ENCODE data around the gene C1orf94. TPM values are rescaled to one million over a fixed set of nuclear protein-coding genes. Genes with fewer than 3 reads are reported as not detected.

Gene C1orf94
- total and polyA plus RNA-seq, 2 of the 4 experiments (the other 2 are of a cell fraction) = not detected

DNA sequence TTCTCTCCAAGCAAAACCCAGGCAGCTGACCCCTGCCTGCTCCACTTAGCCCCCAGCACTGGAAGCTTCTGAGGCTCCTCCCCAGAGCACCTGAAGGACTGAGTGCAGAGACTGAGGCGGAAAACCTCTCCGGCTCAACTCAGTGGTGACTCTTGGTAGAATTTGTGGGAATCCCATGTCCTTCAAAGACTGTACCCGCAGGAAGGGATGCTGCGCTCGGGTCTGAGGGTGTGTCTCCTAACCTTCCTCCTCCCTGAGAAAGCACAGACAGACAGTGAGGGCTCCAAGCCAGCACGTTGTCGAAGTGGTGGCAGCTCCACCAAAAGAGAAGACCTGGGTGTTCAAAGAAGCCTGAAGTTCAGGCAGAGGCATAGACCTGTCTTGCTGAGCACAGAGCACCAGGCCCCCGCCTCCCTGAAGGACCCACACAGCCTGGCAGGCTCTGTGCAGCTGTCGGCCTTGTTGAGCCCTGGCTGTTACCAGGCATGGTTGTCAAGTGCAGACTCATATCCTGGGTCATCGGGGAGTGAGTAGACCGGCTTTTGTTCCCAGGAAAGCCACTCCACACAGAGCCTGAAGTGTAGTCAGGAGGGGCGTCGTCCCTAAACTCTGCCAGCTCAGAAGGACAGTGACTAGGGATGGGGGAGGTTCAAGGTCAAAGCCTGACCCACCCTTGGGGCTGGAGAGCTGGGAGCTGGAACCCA is 48.4 kb upstream of the C1orf94 start:
- 89% methylated on average over 4 of the region's 13 CpGs; no CpG with 5 or more reads in 1 of the 2 experiments for WGBS, 2 experiments (ENCODE audit: extremely low coverage in 2 of 2, insufficient read length in 1 of 2)
- intact Hi-C loops (cut with micrococcal nuclease) (no loop called here), in situ Hi-C loops (cut with MboI; ENCODE audit: low sequenced_read_pairs) (no loop called here), dilution Hi-C loops (cut with HindIII; ENCODE audit: low sequenced_read_pairs, unreplicated experiment) (no loop called here)
- H3K18ac ChIP-seq (ENCODE audit: low read depth, low read length) = no peak overlapping the region
- CTCF ChIA-PET = no interaction called here
- POLR2A ChIA-PET (ENCODE audit: unreplicated experiment) = no interaction called here
- no peak overlapping the region for H2BK15ac ChIP-seq (ENCODE audit: low read depth, low read length)
- H2AK5ac ChIP-seq (ENCODE audit: low read depth, low read length) = no peak overlapping the region
- no peak overlapping the region for H3K4me3 ChIP-seq (ENCODE audit: insufficient read depth, low read depth, low read length)
- H3K9ac ChIP-seq (ENCODE audit: low read depth, low read length) = no peak overlapping the region
- no peaks in the 10 kb centered on the region for H3K79me1 ChIP-seq (ENCODE audit: low read depth in 1 of 2, low read length in 2 of 2)
- no peak overlapping the region for H4K91ac ChIP-seq (ENCODE audit: insufficient read depth, low read depth, low read length)
- no peak overlapping the region for H2AK9ac ChIP-seq (replicated peaks; ENCODE audit: low read depth, low read length, poor library complexity)
- no peak overlapping the region for H4K8ac ChIP-seq (ENCODE audit: low read depth in 2 of 2, low read length in 2 of 2)
- H3K9me3 ChIP-seq (ENCODE audit: control insufficient read depth, insufficient read depth, low read length) = peaks cover 27% of the 10 kb centered on the region
- H2AFZ ChIP-seq (replicated peaks; ENCODE audit: low read length, poor library complexity) = no peak overlapping the region
- H3K4me2 ChIP-seq (ENCODE audit: low read depth, low read length) = no peak overlapping the region
- ATAC-seq (ENCODE audit: low read depth) (no peak), DNase-seq (no peak)
- no peaks in the 10 kb centered on the region for H3K4me1 ChIP-seq (ENCODE audit: control insufficient read depth, insufficient read depth, low read length)
- H2BK20ac ChIP-seq (ENCODE audit: low read depth, low read length) = no peak overlapping the region
- no peak overlapping the region for H2BK120ac ChIP-seq (ENCODE audit: low read depth, low read length)
- H3K23ac ChIP-seq (ENCODE audit: low read depth, low read length) = no peak overlapping the region
- no peaks in the 10 kb centered on the region for H4K20me1 ChIP-seq (ENCODE audit: insufficient read depth, low read length)
- no peak overlapping the region for H3K27ac ChIP-seq (ENCODE audit: insufficient read depth, low read length)
- no peak overlapping the region for H4K5ac ChIP-seq (ENCODE audit: low read depth, low read length)
- no peaks in the 10 kb centered on the region for H3K27me3 ChIP-seq (ENCODE audit: control insufficient read depth, insufficient read depth, low read length)
- H3K56ac ChIP-seq (ENCODE audit: extremely low read depth, insufficient read depth, low read length) = no peak overlapping the region
- no peak overlapping the region for H2BK5ac ChIP-seq (ENCODE audit: low read depth, low read length, poor library complexity, severe bottlenecking)
- BruUV-seq (replicated peaks) = no TSS peak
- no peaks in the 10 kb centered on the region for H3K9me1 ChIP-seq (ENCODE audit: insufficient read depth, low read length)
- no peak for TF ChIP-seq RAD21 (IDR thresholded peaks at IDR 0.05; ENCODE audit: low read length)
- TF ChIP-seq CHD1 (IDR thresholded peaks at IDR 0.05; ENCODE audit: low read depth, low read length) = no peak
- TF ChIP-seq, protein P1, sequence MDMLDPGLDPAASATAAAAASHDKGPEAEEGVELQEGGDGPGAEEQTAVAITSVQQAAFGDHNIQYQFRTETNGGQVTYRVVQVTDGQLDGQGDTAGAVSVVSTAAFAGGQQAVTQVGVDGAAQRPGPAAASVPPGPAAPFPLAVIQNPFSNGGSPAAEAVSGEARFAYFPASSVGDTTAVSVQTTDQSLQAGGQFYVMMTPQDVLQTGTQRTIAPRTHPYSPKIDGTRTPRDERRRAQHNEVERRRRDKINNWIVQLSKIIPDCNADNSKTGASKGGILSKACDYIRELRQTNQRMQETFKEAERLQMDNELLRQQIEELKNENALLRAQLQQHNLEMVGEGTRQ (IDR thresholded peaks at IDR 0.05; ENCODE audit: low read depth, low read length) = no peak
- no peak for TF ChIP-seq MXI1 (IDR thresholded peaks at IDR 0.05; ENCODE audit: borderline replicate concordance, low read depth, low read length)
- TF ChIP-seq POLR2A (IDR thresholded peaks at IDR 0.05; ENCODE audit: low read depth, low read length) = no peak
- no peak for TF ChIP-seq CEBPB (IDR thresholded peaks at IDR 0.05; ENCODE audit: low read depth, low read length)
- no peak for TF ChIP-seq MAFK (IDR thresholded peaks at IDR 0.05; ENCODE audit: low read depth, low read length)
- no peak for TF ChIP-seq BHLHE40 (IDR thresholded peaks at IDR 0.05; ENCODE audit: low read depth, low read length)
- no peak for TF ChIP-seq NFE2L2 (IDR thresholded peaks at IDR 0.05; ENCODE audit: low read depth, low read length)
- no peak for TF ChIP-seq RCOR1 (IDR thresholded peaks at IDR 0.05; ENCODE audit: insufficient replicate concordance, low read length)
- TF ChIP-seq, protein P2, sequence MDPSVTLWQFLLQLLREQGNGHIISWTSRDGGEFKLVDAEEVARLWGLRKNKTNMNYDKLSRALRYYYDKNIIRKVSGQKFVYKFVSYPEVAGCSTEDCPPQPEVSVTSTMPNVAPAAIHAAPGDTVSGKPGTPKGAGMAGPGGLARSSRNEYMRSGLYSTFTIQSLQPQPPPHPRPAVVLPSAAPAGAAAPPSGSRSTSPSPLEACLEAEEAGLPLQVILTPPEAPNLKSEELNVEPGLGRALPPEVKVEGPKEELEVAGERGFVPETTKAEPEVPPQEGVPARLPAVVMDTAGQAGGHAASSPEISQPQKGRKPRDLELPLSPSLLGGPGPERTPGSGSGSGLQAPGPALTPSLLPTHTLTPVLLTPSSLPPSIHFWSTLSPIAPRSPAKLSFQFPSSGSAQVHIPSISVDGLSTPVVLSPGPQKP (IDR thresholded peaks at IDR 0.05; ENCODE audit: borderline replicate concordance, low read depth, low read length) = no peak
- H3K14ac ChIP-seq (replicated peaks; ENCODE audit: low read depth, low read length) = no peak overlapping the region
- H3K36me3 ChIP-seq (ENCODE audit: control insufficient read depth, insufficient read depth, low read length) = no peaks in the 10 kb centered on the region
- H3K4ac ChIP-seq (ENCODE audit: low read depth, low read length) = no peak overlapping the region
